Astrocyte (in vitro differentiated cells and primary cell): Measurements from ENCODE around the gene MTCL3.

Source experiments
- DNase-seq: peaks from one replicate; pipeline ENCODE4 v3.0.0-alpha.2; 2010; ENCODE audit warnings: low read depth
- FAIRE-seq: peaks from 2 replicates; lab custom pipeline; 2011; peaks lifted over from hg19 to GRCh38; lab: Jason Lieb, UNC
- H2AFZ ChIP-seq: 2 replicates; pipeline ENCODE4 v1.6.0; 2012; ENCODE audit warnings: low read depth, low read length, inconsistent platforms
- H3K27ac ChIP-seq: 2 replicates; pipeline ENCODE4 v1.5.1; 2011; ENCODE audit warnings: low read depth, low read length, inconsistent platforms
- H3K27me3 ChIP-seq: 2 replicates; pipeline ENCODE4 v1.6.0; 2011; ENCODE audit warnings: low read length, inconsistent platforms; ENCODE audit not compliant: insufficient read depth
- H3K36me3 ChIP-seq: 2 replicates; pipeline ENCODE4 v1.5.1; 2011; ENCODE audit warnings: low read length, inconsistent platforms; ENCODE audit not compliant: insufficient read depth
- H3K4me1 ChIP-seq: 2 replicates; pipeline ENCODE4 v1.5.1; 2011; ENCODE audit warnings: low read length, inconsistent platforms; ENCODE audit not compliant: insufficient read depth
- H3K4me2 ChIP-seq: 2 replicates; pipeline ENCODE4 v1.6.0; 2012; ENCODE audit warnings: low read length, inconsistent platforms
- H3K4me3 ChIP-seq: 2 replicates; pipeline ENCODE4 v1.5.1; 2011; ENCODE audit warnings: low read depth, mild to moderate bottlenecking, low read length, inconsistent platforms; ENCODE audit not compliant: insufficient read depth
- H3K79me2 ChIP-seq: 2 replicates; pipeline ENCODE4 v1.6.0; 2012; ENCODE audit warnings: mild to moderate bottlenecking, low read length, inconsistent platforms; ENCODE audit not compliant: insufficient read depth
- H3K9ac ChIP-seq: 2 replicates; pipeline ENCODE4 v1.6.0; 2012; ENCODE audit warnings: mild to moderate bottlenecking, low read length, inconsistent platforms
- H3K9me3 ChIP-seq: 2 replicates; pipeline ENCODE4 v1.5.1; 2012; ENCODE audit warnings: low read depth, mild to moderate bottlenecking, low read length, inconsistent platforms; ENCODE audit not compliant: insufficient read depth
- H4K20me1 ChIP-seq: 2 replicates; pipeline ENCODE4 v1.6.0; 2012; ENCODE audit warnings: low read length, inconsistent platforms; ENCODE audit not compliant: insufficient read depth
- H3K27ac Mint-ChIP-seq: one replicate; pipeline ENCODE4 v1.8.0; 2021; ENCODE audit warnings: mild to moderate bottlenecking, mixed read lengths; ENCODE audit not compliant: unreplicated experiment
- H3K27me3 Mint-ChIP-seq: one replicate; pipeline ENCODE4 v1.8.0; 2021; ENCODE audit warnings: low read depth, mixed read lengths; ENCODE audit not compliant: unreplicated experiment
- H3K36me3 Mint-ChIP-seq: one replicate; pipeline ENCODE4 v1.8.0; 2021; ENCODE audit warnings: low read depth, mixed read lengths; ENCODE audit not compliant: unreplicated experiment
- H3K4me1 Mint-ChIP-seq: one replicate; pipeline ENCODE4 v1.8.0; 2021; ENCODE audit warnings: low read depth, mixed read lengths; ENCODE audit not compliant: unreplicated experiment
- H3K4me3 Mint-ChIP-seq: one replicate; pipeline ENCODE4 v1.8.0; 2021; ENCODE audit warnings: mild to moderate bottlenecking, moderate library complexity, mixed read lengths; ENCODE audit not compliant: unreplicated experiment
- H3K9me3 Mint-ChIP-seq: one replicate; pipeline ENCODE4 v1.8.0; 2021; ENCODE audit warnings: mild to moderate bottlenecking, mixed read lengths; ENCODE audit not compliant: unreplicated experiment
- EZH2 ChIP-seq: IDR thresholded peaks from 2 replicates; pipeline ENCODE4 v1.6.1; 2012; ENCODE audit warnings: mild to moderate bottlenecking, low read length, inconsistent platforms; ENCODE audit not compliant: insufficient read depth
- TF ChIP-seq, protein P1 (sequence below): IDR thresholded peaks from 2 replicates; pipeline ENCODE4 v1.5.1; 2011; ENCODE audit warnings: low read depth, mild to moderate bottlenecking, inconsistent platforms, low read length, moderate library complexity; ENCODE audit not compliant: insufficient read depth

MTCL3 gene

DNA sequence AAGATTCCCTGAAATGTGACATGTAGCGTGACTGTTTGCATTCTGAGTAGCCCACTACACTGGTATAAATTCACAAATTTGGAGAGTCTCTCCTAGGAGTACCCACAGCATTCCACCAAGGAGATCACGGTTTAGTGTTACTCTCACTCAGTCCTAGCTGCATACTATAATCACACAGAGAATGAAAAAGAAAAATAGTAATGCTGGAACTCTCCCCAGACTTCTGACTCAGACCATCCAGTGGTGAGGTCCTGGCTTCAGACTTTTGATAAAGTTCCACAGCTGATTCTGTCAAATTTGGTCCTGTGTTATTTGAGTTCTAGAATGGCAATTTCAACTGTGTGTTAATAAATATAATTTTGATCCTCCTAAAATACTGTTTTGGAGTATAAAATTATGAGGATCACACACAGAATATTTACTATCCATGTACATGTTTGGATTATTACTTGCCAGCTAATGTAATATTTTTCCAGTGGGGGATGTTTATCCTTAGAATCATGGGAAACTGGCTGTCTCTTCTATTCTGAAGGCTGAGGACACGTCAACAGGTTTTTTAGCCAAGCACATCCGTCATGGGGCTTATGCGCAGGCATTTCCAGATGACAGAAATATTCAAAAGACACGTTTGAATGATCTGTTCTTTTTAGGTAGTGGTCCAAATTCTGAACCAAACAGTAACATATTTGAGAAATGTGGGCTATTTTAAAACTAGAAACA is 54.8 kb downstream of the MTCL3 start:
- DNase-seq, result peak; percentile 86
- peak overlapping the region; percentile 69 for H3K27ac Mint-ChIP-seq

DNA sequence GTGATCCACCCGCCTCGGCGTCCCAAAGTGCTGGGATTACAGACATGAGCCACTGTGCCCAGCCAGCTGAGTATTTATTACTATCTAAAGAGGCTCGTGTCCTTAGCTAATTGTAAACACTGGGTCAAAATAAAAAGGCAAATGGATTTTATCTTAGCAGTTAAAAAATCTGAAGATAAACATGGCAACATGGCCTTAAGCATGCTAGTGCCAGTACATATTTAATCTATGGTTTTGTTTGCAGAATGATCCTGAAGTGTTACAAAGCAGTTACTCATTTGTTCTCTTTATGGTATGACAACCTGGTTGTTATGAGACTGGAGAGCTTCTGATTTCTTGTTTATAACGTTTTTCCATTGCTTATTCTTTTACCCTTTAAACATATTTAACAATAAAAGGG is 56.1 kb downstream of the MTCL3 start:
- Histone ChIP-seq H3K9ac (no peak overlapping the region), H3K4me1 (peaks cover 20% of the 10 kb centered on the region), H3K4me3 (no peak overlapping the region), H4K20me1 (peaks cover 7% of the 10 kb centered on the region), H2AFZ (no peak overlapping the region), H3K9me3 (no peaks in the 10 kb centered on the region), H3K27me3 (no peaks in the 10 kb centered on the region), H3K36me3 (no peaks in the 10 kb centered on the region), H3K4me2 (no peak overlapping the region), H3K79me2 (no peaks in the 10 kb centered on the region), H3K27ac (peak overlapping the region; percentile 76)
- peaks cover 2% of the 10 kb centered on the region for H3K36me3 Mint-ChIP-seq
- H3K9me3 Mint-ChIP-seq, result no peaks in the 10 kb centered on the region
- no peak for DNase-seq
- FAIRE-seq, result no peak
- peaks cover 29% of the 10 kb centered on the region for H3K4me1 Mint-ChIP-seq
- no peak overlapping the region for H3K27ac Mint-ChIP-seq
- no peak for TF ChIP-seq EZH2
- TF ChIP-seq, protein P1, sequence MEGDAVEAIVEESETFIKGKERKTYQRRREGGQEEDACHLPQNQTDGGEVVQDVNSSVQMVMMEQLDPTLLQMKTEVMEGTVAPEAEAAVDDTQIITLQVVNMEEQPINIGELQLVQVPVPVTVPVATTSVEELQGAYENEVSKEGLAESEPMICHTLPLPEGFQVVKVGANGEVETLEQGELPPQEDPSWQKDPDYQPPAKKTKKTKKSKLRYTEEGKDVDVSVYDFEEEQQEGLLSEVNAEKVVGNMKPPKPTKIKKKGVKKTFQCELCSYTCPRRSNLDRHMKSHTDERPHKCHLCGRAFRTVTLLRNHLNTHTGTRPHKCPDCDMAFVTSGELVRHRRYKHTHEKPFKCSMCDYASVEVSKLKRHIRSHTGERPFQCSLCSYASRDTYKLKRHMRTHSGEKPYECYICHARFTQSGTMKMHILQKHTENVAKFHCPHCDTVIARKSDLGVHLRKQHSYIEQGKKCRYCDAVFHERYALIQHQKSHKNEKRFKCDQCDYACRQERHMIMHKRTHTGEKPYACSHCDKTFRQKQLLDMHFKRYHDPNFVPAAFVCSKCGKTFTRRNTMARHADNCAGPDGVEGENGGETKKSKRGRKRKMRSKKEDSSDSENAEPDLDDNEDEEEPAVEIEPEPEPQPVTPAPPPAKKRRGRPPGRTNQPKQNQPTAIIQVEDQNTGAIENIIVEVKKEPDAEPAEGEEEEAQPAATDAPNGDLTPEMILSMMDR, result no peak
- no peaks in the 10 kb centered on the region for H3K27me3 Mint-ChIP-seq
- H3K4me3 Mint-ChIP-seq, result no peak overlapping the region

More for the DNA sequence above, 54.8 kb downstream of the MTCL3 start:
- no peaks in the 10 kb centered on the region for H3K9me3 ChIP-seq
- peaks cover 17% of the 10 kb centered on the region for H3K4me1 Mint-ChIP-seq
- H3K79me2 ChIP-seq, result no peaks in the 10 kb centered on the region
- H3K4me2 ChIP-seq, result peak overlapping the region; percentile 64
- no peaks in the 10 kb centered on the region for H3K27me3 Mint-ChIP-seq
- no peaks in the 10 kb centered on the region for H3K9me3 Mint-ChIP-seq
- no peak overlapping the region for H3K4me3 ChIP-seq
- peak; percentile 95 for FAIRE-seq
- H3K27me3 ChIP-seq, result no peaks in the 10 kb centered on the region
- no peak for TF ChIP-seq EZH2
- TF ChIP-seq, protein P1, result no peak
- peak overlapping the region; percentile 59 for H3K9ac ChIP-seq
- H3K4me3 Mint-ChIP-seq, result no peak overlapping the region
- H3K36me3 ChIP-seq, result no peaks in the 10 kb centered on the region
- peak overlapping the region; percentile 76 for H3K27ac ChIP-seq
- peaks cover 2% of the 10 kb centered on the region for H3K36me3 Mint-ChIP-seq
- H4K20me1 ChIP-seq, result peaks cover 7% of the 10 kb centered on the region
- peaks cover 20% of the 10 kb centered on the region for H3K4me1 ChIP-seq
- no peak overlapping the region for H2AFZ ChIP-seq

DNA sequence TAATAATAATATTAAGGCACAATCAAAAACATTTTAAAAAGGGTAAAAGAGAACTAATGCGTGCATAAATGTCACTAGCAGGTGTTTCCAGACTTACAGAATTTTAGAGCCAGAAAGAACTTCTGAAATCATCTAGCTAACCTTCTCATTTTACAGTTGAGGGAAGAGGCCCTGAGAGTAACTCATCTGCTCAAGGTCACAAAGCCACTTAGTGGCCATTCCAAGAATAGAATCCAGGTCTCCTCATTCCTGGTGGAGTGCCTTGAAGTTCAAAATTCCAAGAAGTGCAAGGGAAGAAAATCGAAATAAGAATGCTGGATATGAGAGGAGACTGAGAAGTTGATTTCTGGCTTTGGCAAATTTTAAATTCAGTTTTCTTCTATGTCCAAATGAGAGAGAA is 56.8 kb downstream of the MTCL3 start:
- H3K27ac Mint-ChIP-seq, result no peak overlapping the region
- Histone ChIP-seq H3K79me2 (no peaks in the 10 kb centered on the region), H3K9me3 (no peaks in the 10 kb centered on the region), H3K27ac (no peak overlapping the region), H3K4me2 (no peak overlapping the region), H2AFZ (no peak overlapping the region), H4K20me1 (peaks cover 7% of the 10 kb centered on the region), H3K9ac (no peak overlapping the region), H3K4me3 (no peak overlapping the region), H3K4me1 (peaks cover 20% of the 10 kb centered on the region), H3K27me3 (no peaks in the 10 kb centered on the region), H3K36me3 (no peaks in the 10 kb centered on the region)
- DNase-seq (no peak), FAIRE-seq (no peak)
- H3K4me1 Mint-ChIP-seq, result peaks cover 32% of the 10 kb centered on the region
- no peaks in the 10 kb centered on the region for H3K9me3 Mint-ChIP-seq
- H3K27me3 Mint-ChIP-seq, result no peaks in the 10 kb centered on the region
- H3K4me3 Mint-ChIP-seq, result no peak overlapping the region
- H3K36me3 Mint-ChIP-seq, result peaks cover 2% of the 10 kb centered on the region
- TF ChIP-seq, protein P1, result peak; percentile 10
- no peak for TF ChIP-seq EZH2
